GM21381 (cell line): ENCODE measurements around the gene CST1.
"Not testable (repeated sequence)": the region's sequence is repeated elsewhere in the genome, so short reads cannot be mapped to it uniquely, and the experiment has no call there.

Experiments used
- ATAC-seq: cut with Tn5 transposase; IDR thresholded peaks from one replicate; pipeline ENCODE4 v1.9.1; 2021; ENCODE audit warnings: mild to moderate bottlenecking, moderate library complexity; ENCODE audit not compliant: unreplicated experiment

Gene CST1

DNA sequence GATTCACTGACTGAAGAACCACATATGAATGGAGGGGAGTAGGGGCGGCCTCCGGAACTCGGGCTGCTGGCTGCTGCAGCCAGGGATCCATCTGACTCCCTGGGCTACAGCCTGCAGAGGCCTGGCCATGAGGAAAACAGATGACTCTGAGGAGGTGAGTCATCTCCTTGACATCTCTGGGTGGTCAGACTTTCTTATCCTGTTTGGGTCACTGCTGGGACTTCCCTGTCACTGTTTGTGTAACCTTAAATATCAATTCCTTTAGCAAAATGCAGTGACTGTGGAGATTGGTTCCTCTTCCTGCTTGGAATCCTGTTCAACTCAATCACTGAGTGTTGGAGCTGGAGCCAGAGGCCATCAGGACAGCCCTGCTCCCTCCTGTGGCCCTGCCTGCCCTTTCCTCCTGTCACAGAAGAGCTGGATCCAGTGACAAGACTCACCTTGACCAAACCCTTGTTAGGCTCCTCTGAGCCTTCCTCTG, 4.4 kb upstream of the CST1 start:
- not testable (repeated sequence) for ATAC-seq

- ATAC-seq = no peak
Measured at GRCh38 chr20:23754731-23755130, 4.0 kb upstream of the CST1 start.

- ATAC-seq = no peak
Measured at GRCh38 chr20:23753589-23753988, 2.9 kb upstream of the CST1 start.

DNA sequence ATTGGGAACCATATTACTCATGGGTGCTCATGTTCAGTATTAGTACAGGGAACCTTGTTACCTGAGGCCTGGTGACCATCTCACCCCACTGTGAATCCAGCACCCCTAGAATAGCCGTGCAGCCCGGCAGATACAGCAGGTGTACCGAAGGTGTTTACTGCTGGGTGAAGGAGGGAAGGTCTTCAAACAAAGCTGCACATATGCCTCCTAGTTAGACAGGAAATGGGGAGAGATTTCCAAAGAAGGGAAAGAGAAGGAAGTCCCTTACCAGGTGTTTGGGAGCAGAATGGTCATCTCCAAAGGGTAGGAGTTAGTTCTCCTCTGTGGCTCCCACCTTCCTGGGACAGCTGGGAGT, 2.4 kb upstream of the CST1 start:
- no peak for ATAC-seq

DNA sequence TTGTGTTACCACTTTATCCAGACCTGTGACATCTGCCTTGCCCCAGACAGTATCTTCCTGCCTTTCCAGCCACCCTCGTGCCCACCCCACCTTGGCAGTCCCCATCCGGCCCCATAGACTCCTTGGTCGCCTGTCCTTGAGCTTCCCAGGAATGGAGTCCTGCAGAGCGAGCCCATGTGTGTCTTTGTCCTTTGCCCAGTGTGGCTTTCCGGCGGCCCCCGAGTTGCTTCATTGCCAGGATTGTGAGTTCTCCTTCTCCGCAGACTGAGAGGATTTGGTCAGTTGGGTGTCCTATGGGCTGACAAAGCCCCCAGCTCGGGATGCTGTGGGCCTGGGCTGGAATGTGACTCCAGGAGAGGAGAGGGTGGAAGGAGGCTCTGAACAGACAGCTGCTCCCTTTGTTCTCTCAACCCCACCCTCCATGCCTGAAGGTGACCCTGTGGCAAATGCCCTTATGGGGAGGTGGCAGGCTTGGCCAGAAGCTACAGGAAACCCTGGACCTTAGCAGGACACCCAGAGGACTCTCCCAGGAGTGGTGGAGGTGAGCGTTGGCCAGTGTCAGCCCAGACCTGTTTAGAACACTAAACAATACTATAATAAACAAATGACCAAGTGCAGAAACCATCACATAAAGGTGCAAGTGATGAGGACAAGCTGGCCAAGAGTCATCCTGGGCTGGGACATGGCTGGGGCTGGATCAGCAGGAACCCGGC, 1.9 kb upstream of the CST1 start:
- no peak for ATAC-seq

- ATAC-seq = no peak
Measured at GRCh38 chr20:23752019-23752418, 1.3 kb upstream of the CST1 start.

GRCh38 chr20:23749746-23750145, 989 bp downstream of the CST1 start:
- no peak for ATAC-seq

GRCh38 chr20:23748975-23749374, 1.8 kb downstream of the CST1 start:
- ATAC-seq = not testable (repeated sequence)

DNA sequence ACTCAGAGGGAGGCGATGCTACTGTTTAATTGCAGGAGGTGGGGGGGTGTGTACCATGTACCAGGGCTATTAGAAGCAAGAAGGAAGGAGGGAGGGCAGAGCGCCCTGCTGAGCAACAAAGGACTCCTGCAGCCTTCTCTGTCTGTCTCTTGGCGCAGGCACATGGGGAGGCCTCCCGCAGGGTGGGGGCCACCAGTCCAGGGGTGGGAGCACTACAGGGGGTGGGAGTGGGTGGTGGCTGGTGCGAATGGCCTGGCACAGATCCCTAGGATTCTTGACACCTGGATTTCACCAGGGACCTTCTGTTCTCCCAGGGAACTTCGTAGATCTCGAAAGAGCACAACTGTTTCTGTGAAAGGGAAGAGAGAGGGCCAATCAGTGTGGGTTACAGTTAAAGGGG, 3.2 kb downstream of the CST1 start:
- ATAC-seq = not testable (repeated sequence)

DNA sequence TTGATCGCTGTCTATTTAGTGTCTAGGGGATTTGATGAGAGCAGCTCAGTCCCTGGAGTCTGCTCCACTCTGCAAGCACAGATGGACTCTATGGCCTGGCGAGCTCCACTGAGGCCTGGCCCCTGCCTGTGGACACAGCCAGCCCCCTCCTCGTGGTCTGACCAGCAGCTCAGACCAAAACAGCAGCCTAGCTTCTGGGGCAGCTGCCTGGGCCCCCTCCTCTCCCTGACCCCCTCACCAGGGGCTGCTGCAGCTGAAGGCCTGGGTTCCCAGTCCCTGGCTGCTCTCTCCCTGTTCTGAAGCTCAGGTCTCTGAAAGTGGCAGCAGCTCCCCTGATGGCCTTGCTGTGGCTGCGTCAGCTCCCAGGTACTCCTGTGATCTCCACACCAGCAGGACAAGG, 3.6 kb downstream of the CST1 start:
- not testable (repeated sequence) for ATAC-seq

- ATAC-seq = no peak
Measured at GRCh38 chr20:23746321-23746720, 4.4 kb downstream of the CST1 start.

GRCh38 chr20:23745247-23745646, 5.5 kb downstream of the CST1 start:
- no peak for ATAC-seq

GRCh38 chr20:23744817-23745216, 5.9 kb downstream of the CST1 start:
- no peak for ATAC-seq

DNA sequence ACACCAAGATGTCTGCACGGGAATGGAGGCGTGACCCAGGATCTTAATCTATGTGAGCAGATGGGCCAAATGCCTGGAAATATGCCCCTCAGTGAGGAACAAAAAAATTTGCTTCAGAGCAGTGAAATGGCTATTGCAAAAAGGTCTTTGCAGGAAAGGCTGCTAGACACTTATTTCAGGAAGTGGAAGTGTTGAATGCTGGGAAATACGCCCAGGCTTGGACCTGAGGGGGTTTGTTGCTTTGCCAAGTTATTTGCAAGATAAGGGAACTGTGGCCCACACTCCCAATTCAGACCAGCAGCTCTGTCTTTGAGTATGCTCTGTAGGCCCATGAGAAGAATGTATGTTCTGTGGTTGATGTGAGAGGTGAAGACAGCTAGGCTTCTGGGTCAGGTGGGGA, 15.3 kb downstream of the CST1 start:
- not testable (repeated sequence) for ATAC-seq

- not testable (repeated sequence) for ATAC-seq
Measured at GRCh38 chr20:23734949-23735348, 15.8 kb downstream of the CST1 start.

DNA sequence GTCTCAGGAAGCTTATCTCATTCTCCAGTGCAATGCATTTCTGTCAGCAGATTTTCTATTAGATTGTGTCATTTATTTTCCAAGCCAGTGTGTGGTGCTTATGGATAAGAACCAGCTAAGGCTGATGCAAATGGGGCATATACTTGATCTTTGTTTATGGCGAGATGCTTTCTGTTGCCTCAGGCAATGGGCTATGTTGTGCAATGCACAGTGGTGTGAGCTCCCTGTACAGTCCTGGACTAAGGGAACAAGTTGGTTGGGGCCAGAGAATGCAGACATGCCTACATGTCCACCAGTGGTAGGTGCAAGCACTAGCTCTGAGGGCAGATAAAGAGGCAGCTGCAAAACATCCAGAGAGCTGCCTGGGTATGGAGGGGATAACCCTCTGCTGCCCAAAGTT, 16.3 kb downstream of the CST1 start:
- ATAC-seq = not testable (repeated sequence)

DNA sequence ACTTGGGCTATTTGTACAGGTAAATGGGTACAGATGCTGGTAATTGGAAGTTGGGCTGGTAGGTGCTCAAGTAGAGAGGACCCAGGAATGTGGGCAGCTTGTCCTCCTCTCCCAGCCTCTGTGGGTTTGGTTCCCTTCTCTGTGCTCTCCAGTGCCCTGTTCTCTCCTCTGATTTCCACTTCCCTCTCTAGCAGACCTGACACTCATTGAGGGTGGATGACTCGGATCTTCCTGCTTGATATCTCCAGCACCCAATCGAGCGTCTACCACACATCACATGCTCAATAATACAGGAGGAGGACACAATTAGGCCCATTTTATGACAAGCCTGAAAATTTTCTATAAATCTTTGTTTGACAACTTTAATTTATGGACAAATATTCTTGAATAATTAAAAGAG, 23.7 kb downstream of the CST1 start:
- no peak for ATAC-seq

- ATAC-seq = no peak
Measured at GRCh38 chr20:23725102-23725501, 25.6 kb downstream of the CST1 start.

DNA sequence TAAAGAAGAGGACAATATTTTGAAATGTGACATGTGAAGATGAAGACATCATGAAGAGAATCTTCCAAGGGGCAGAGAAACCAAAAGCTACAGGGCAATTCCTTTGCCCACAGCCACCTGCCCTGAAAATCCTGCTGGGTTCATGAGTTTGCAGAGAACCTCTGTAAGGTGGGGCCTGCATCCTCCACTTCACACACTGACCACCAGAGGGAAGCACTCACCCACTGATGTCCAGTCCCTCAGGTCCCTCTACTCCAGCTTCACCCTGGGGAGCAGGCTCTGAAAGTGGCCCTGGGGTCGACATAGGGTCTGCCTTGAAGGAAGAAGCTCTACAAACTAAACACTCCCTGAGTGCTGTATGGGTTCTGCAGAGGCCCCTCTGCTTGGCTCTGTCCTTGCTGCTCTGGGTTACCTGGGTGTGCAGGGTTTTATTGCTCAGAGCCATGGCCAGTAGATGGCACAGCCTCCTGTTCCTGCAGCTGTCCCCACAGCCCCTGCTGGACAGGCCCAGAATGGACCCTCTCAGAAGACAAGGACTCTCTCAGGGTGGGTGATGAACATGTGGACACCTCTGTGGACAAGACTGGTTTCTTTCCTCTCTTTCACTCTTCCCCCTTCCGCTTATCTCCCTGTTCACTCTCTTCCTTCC, 27.0 kb downstream of the CST1 start:
- not testable (repeated sequence) for ATAC-seq

DNA sequence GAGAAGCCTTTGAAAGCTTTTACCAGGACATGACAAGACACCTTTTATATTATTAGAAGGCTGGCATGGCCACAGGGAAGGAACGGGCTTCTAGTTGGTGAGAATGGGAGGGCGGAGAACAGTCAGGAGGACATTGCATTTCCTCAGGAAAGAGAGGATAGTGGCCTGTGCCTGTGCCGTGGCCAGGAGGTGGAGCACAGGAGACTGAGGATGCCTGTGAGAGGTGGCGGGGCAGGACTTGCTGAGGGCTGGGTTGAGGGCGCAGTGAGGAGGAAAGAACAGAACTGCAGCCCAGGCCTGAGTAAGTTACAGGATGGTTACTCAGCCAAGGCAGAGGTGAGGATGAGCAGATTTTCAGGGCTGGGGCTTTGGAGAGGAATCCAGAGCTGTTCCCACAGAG, 27.9 kb downstream of the CST1 start:
- not testable (repeated sequence) for ATAC-seq

GRCh38 chr20:23721962-23722361, 28.8 kb downstream of the CST1 start:
- ATAC-seq = no peak

DNA sequence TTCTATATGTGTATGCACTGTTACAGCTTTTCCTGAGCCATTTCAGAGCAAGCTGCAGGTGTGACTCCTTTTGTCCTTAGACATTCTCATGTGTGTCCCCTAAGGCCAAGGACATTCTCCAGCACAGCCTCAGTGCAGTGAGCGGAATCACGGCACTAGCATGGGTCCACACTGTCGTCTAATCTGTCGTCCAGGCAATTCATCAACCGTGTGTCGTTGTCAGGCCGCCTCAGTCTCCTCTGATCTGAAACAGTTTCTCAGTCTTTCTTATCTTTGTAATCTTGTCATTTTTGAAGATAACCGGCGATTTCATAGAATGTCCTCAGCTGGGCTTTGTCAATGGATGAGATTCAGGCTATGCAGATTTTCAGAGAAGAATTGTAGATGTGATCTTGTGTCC, 31.4 kb downstream of the CST1 start:
- ATAC-seq = not testable (repeated sequence)

GRCh38 chr20:23711778-23712177, 39.0 kb downstream of the CST1 start:
- ATAC-seq = not testable (repeated sequence)
